LNCAP (cell line): ENCODE results near the gene C11orf91.

Experiments used
- CTCF ChIP-seq: fragments of 450-650 bp; IDR thresholded peaks from 2 replicates; pipeline ENCODE4 v1.5.1; 2017; ENCODE audit warnings: mild to moderate bottlenecking

The C11orf91 gene

GRCh38 chr11:33704240-33705002, 3.8 kb upstream of the C11orf91 start:
- TF ChIP-seq CTCF: no peak

GRCh38 chr11:33703788-33704187, 3.2 kb upstream of the C11orf91 start:
- no peak for TF ChIP-seq CTCF

GRCh38 chr11:33703234-33703633, 2.6 kb upstream of the C11orf91 start:
- TF ChIP-seq CTCF: no peak

GRCh38 chr11:33701302-33702230, 940 bp upstream of the C11orf91 start:
- TF ChIP-seq CTCF: no peak

GRCh38 chr11:33700063-33700501, 544 bp downstream of the C11orf91 start:
- no peak for TF ChIP-seq CTCF

GRCh38 chr11:33699515-33700062, 1.0 kb downstream of the C11orf91 start:
- TF ChIP-seq CTCF: no peak

- no peak for TF ChIP-seq CTCF
These were observed 1.7 kb downstream of the C11orf91 start for GRCh38 chr11:33698921-33699320.
